GM23338 (cell line): ENCODE data around the gene TOGARAM1. TPM values are rescaled to one million over a fixed set of nuclear protein-coding genes. Genes with fewer than 3 reads are reported as not detected.

Source experiments
- ATAC-seq: fragments of 200-7000 bp; cut with Tn5 transposase; 3 replicates; pipeline ENCODE4 v1.9.1; 2020
- DNase-seq: peaks from one replicate; pipeline ENCODE4 v3.0.0-alpha.2; 2015; ENCODE audit warnings: low spot score
- H2AFZ ChIP-seq: fragments of 200-600 bp; sonication (generic); 2 replicates; pipeline ENCODE4 v1.8.0; 2016; ENCODE audit warnings: antibody characterized with exemption, mild to moderate bottlenecking, moderate library complexity
- H3F3A ChIP-seq: fragments of 200-600 bp; sonication (generic); replicated peaks from 2 replicates; pipeline ENCODE4 v1.8.0; 2017; ENCODE audit warnings: antibody characterized with exemption, mixed run types, low read depth
- H3K27ac ChIP-seq: fragments of 200-600 bp; sonication (generic); 2 replicates; pipeline ENCODE4 v1.6.1; 2016; ENCODE audit warnings: low read depth
- H3K27me3 ChIP-seq: fragments of 200-600 bp; sonication (generic); 2 replicates; pipeline ENCODE4 v1.8.0; 2016; ENCODE audit warnings: mild to moderate bottlenecking, mixed run types, moderate library complexity; ENCODE audit not compliant: insufficient read depth
- H3K36me3 ChIP-seq: fragments of 200-600 bp; sonication (generic); 2 replicates; pipeline ENCODE4 v1.8.0; 2016; ENCODE audit warnings: mild to moderate bottlenecking; ENCODE audit not compliant: insufficient read depth
- H3K4me1 ChIP-seq: fragments of 200-600 bp; sonication (generic); 2 replicates; pipeline ENCODE4 v1.8.0; 2016; ENCODE audit warnings: mild to moderate bottlenecking, moderate library complexity; ENCODE audit not compliant: insufficient read depth
- H3K4me2 ChIP-seq: fragments of 200-600 bp; sonication (generic); 2 replicates; pipeline ENCODE4 v1.7.1; 2017; ENCODE audit warnings: mixed run types
- H3K4me3 ChIP-seq: fragments of 200-600 bp; sonication (generic); 2 replicates; pipeline ENCODE4 v1.6.1; 2016; ENCODE audit warnings: mixed run types
- H3K79me2 ChIP-seq: fragments of 200-600 bp; sonication (generic); replicated peaks from 2 replicates; pipeline ENCODE4 v1.8.0; 2017; ENCODE audit warnings: mild to moderate bottlenecking; ENCODE audit not compliant: insufficient read depth
- H3K9me2 ChIP-seq: fragments of 200-600 bp; sonication (generic); 2 replicates; pipeline ENCODE4 v1.8.0; 2017; ENCODE audit not compliant: insufficient read depth
- H4K20me1 ChIP-seq: fragments of 200-600 bp; sonication (generic); replicated peaks from 2 replicates; pipeline ENCODE4 v1.8.0; 2017; ENCODE audit warnings: mild to moderate bottlenecking; ENCODE audit not compliant: insufficient read depth
- H3K27ac Mint-ChIP-seq: 2 replicates; pipeline ENCODE4 v1.8.0; 2020; ENCODE audit warnings: inconsistent platforms, mild to moderate bottlenecking, moderate library complexity, mixed read lengths
- H3K27me3 Mint-ChIP-seq: 3 replicates; pipeline ENCODE4 v1.8.0; 2022; ENCODE audit warnings: low read depth, mild to moderate bottlenecking, moderate library complexity, mixed read lengths, inconsistent platforms; ENCODE audit not compliant: insufficient read depth, poor library complexity
- H3K36me3 Mint-ChIP-seq: 3 replicates; pipeline ENCODE4 v1.8.0; 2021; ENCODE audit warnings: low read depth, mild to moderate bottlenecking, inconsistent platforms, moderate library complexity, mixed read lengths
- H3K4me1 Mint-ChIP-seq: 3 replicates; pipeline ENCODE4 v1.8.0; 2020; ENCODE audit warnings: mild to moderate bottlenecking, inconsistent platforms, mixed read lengths
- H3K4me3 Mint-ChIP-seq: 3 replicates; pipeline ENCODE4 v1.8.0; 2021; ENCODE audit warnings: moderate library complexity, mild to moderate bottlenecking, inconsistent platforms, mixed read lengths
- H3K9me3 Mint-ChIP-seq: 3 replicates; pipeline ENCODE4 v1.8.0; 2020; ENCODE audit warnings: moderate library complexity, mild to moderate bottlenecking, inconsistent platforms, mixed read lengths
- CREB1 ChIP-seq: fragments of 250-450 bp; sonication (Bioruptor Pico); IDR thresholded peaks from 2 replicates; pipeline ENCODE4 v1.5.0; 2020; ENCODE audit warnings: low read depth, mild to moderate bottlenecking, moderate library complexity
- ETS1 ChIP-seq: IDR thresholded peaks from 2 replicates; pipeline ENCODE4 v1.6.1; 2016; ENCODE audit warnings: antibody characterized with exemption
- EZH2 ChIP-seq: fragments of 200-600 bp; sonication (generic); IDR thresholded peaks from one replicate; pipeline ENCODE4 v1.8.0; 2017; ENCODE audit warnings: antibody characterized with exemption, mild to moderate bottlenecking, low read depth; ENCODE audit not compliant: unreplicated experiment
- EZH2phosphoT487 ChIP-seq: fragments of 200-600 bp; sonication (generic); IDR thresholded peaks from one replicate; pipeline ENCODE4 v1.8.1; 2018; ENCODE audit warnings: antibody characterized with exemption; ENCODE audit not compliant: unreplicated experiment
- JUNB ChIP-seq: IDR thresholded peaks from one replicate; pipeline ENCODE4 v1.6.1; 2016; ENCODE audit warnings: antibody characterized with exemption; ENCODE audit not compliant: unreplicated experiment
- NANOG ChIP-seq: IDR thresholded peaks from 2 replicates; pipeline ENCODE4 v1.6.1; 2016; ENCODE audit warnings: antibody characterized with exemption, borderline replicate concordance
- STAT1 ChIP-seq: IDR thresholded peaks from one replicate; pipeline ENCODE4 v1.6.1; 2016; ENCODE audit warnings: antibody characterized with exemption; ENCODE audit not compliant: unreplicated experiment
- ZNF114 ChIP-seq: fragments of 250-450 bp; sonication (Bioruptor Pico); IDR thresholded peaks from 2 replicates; pipeline ENCODE4 v1.5.0; 2020; ENCODE audit warnings: mild to moderate bottlenecking, moderate library complexity
- ZNF331 ChIP-seq: fragments of 250-450 bp; sonication (Bioruptor Pico); IDR thresholded peaks from 2 replicates; pipeline ENCODE4 v1.5.0; 2020; ENCODE audit warnings: low read depth, mild to moderate bottlenecking, moderate library complexity
- polyA plus RNA-seq: library from polyadenylated mRNA; unstranded; fragments of >200 nt; fragmentation: Nextera tagmentation; extraction: Ambion mirVana; gene quantifications from 2 replicates; pipeline ENCODE4 v1.2.1, GENCODE V29; 2016
- total RNA-seq: library from RNA; depleted of rRNA; stranded (reverse); fragments of >200 nt; shearing (Covaris generic); gene quantifications from 2 replicates; pipeline ENCODE4 v1.2.3, GENCODE V29; 2014
- TF ChIP-seq, protein P1 (sequence below): fragments of 250-450 bp; sonication (Bioruptor Pico); IDR thresholded peaks from 2 replicates; pipeline ENCODE4 v1.5.0; 2020; ENCODE audit warnings: mild to moderate bottlenecking, moderate library complexity

TOGARAM1 gene
- total and polyA plus RNA-seq, 2 experiments from 2014 or later: 9.6 to 9.8 TPM

- no peak for TF ChIP-seq STAT1
- TF ChIP-seq ETS1: peak; percentile 99
- no peak for TF ChIP-seq NANOG
- TF ChIP-seq ZNF114 (CRISPR knock-in tag): no peak
- TF ChIP-seq EZH2: no peak
Observed at GRCh38 chr14:44961554-44962333, at the start of gene TOGARAM1, which contains the start of gene KLHL28 (continued).

- H3K27me3 Mint-ChIP-seq: peaks cover 7% of the 10 kb centered on the region
- H3K27ac ChIP-seq: 0 out of 2 replicates have a peak overlapping the region, but pooled peaks have one; percentile 7
- peak; percentile 21 for ATAC-seq
- H3K9me3 Mint-ChIP-seq: peaks cover 6% of the 10 kb centered on the region
- H2AFZ ChIP-seq: peak overlapping the region; percentile 12; the same call in 1 of the 2 replicates
- H3K27me3 ChIP-seq: peaks cover 21% of the 10 kb centered on the region
- peaks cover 9% of the 10 kb centered on the region for H3F3A ChIP-seq
- no peak overlapping the region for H3K4me3 ChIP-seq
- peak; percentile 64 for DNase-seq
- no peaks in the 10 kb centered on the region; the same call in 2 of the 3 replicates for H3K36me3 Mint-ChIP-seq
- no peak overlapping the region for H3K4me2 ChIP-seq
- no peak overlapping the region for H3K27ac Mint-ChIP-seq
- H3K4me1 ChIP-seq: peaks cover 14% of the 10 kb centered on the region; the same call in 1 of the 2 replicates
- H3K79me2 ChIP-seq: no peaks in the 10 kb centered on the region
- no peaks in the 10 kb centered on the region for H3K9me2 ChIP-seq
- no peaks in the 10 kb centered on the region for H3K36me3 ChIP-seq
- TF ChIP-seq, protein P1, sequence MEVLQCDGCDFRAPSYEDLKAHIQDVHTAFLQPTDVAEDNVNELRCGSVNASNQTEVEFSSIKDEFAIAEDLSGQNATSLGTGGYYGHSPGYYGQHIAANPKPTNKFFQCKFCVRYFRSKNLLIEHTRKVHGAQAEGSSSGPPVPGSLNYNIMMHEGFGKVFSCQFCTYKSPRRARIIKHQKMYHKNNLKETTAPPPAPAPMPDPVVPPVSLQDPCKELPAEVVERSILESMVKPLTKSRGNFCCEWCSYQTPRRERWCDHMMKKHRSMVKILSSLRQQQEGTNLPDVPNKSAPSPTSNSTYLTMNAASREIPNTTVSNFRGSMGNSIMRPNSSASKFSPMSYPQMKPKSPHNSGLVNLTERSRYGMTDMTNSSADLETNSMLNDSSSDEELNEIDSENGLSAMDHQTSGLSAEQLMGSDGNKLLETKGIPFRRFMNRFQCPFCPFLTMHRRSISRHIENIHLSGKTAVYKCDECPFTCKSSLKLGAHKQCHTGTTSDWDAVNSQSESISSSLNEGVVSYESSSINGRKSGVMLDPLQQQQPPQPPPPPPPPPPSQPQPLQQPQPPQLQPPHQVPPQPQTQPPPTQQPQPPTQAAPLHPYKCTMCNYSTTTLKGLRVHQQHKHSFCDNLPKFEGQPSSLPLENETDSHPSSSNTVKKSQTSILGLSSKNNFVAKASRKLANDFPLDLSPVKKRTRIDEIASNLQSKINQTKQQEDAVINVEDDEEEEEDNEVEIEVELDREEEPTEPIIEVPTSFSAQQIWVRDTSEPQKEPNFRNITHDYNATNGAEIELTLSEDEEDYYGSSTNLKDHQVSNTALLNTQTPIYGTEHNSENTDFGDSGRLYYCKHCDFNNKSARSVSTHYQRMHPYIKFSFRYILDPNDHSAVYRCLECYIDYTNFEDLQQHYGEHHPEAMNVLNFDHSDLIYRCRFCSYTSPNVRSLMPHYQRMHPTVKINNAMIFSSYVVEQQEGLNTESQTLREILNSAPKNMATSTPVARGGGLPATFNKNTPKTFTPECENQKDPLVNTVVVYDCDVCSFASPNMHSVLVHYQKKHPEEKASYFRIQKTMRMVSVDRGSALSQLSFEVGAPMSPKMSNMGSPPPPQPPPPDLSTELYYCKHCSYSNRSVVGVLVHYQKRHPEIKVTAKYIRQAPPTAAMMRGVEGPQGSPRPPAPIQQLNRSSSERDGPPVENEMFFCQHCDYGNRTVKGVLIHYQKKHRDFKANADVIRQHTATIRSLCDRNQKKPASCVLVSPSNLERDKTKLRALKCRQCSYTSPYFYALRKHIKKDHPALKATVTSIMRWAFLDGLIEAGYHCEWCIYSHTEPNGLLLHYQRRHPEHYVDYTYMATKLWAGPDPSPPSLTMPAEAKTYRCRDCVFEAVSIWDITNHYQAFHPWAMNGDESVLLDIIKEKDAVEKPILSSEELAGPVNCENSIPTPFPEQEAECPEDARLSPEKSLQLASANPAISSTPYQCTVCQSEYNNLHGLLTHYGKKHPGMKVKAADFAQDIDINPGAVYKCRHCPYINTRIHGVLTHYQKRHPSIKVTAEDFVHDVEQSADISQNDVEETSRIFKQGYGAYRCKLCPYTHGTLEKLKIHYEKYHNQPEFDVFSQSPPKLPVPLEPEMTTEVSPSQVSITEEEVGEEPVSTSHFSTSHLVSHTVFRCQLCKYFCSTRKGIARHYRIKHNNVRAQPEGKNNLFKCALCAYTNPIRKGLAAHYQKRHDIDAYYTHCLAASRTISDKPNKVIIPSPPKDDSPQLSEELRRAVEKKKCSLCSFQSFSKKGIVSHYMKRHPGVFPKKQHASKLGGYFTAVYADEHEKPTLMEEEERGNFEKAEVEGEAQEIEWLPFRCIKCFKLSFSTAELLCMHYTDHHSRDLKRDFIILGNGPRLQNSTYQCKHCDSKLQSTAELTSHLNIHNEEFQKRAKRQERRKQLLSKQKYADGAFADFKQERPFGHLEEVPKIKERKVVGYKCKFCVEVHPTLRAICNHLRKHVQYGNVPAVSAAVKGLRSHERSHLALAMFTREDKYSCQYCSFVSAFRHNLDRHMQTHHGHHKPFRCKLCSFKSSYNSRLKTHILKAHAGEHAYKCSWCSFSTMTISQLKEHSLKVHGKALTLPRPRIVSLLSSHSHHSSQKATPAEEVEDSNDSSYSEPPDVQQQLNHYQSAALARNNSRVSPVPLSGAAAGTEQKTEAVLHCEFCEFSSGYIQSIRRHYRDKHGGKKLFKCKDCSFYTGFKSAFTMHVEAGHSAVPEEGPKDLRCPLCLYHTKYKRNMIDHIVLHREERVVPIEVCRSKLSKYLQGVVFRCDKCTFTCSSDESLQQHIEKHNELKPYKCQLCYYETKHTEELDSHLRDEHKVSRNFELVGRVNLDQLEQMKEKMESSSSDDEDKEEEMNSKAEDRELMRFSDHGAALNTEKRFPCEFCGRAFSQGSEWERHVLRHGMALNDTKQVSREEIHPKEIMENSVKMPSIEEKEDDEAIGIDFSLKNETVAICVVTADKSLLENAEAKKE (CRISPR knock-in tag): no peak
- TF ChIP-seq ETS1 (no peak), NANOG (no peak), CREB1 (no peak), EZH2phosphoT487 (no peak), EZH2 (no peak), ZNF114 (CRISPR knock-in tag) (no peak), ZNF331 (no peak), JUNB (no peak)
- no peak overlapping the region for H3K4me3 Mint-ChIP-seq
- H3K4me1 Mint-ChIP-seq: peaks cover 11% of the 10 kb centered on the region; the same call in 2 of the 3 replicates
- H4K20me1 ChIP-seq: no peaks in the 10 kb centered on the region
Observed at GRCh38 chr14:44914849-44915248, 47.1 kb upstream of the TOGARAM1 start.
